Head of caudate nucleus (tissue), 42 donors: ENCODE results near the gene CLDN6.

Source experiments
- DNase-seq, 42 donors: peaks; one replicate each; pipeline versions ENCODE4 v3.0.0 to v3.0.0-alpha.2; 2020 to 2021; ENCODE audit warnings: mixed read lengths in 7 of 42
- intact Hi-C: fragments of 100-400 bp; cut with DNase I; formaldehyde crosslinking; loops from one replicate; pipeline ENCODE4 v1.15.0; 2022

Gene CLDN6

DNA sequence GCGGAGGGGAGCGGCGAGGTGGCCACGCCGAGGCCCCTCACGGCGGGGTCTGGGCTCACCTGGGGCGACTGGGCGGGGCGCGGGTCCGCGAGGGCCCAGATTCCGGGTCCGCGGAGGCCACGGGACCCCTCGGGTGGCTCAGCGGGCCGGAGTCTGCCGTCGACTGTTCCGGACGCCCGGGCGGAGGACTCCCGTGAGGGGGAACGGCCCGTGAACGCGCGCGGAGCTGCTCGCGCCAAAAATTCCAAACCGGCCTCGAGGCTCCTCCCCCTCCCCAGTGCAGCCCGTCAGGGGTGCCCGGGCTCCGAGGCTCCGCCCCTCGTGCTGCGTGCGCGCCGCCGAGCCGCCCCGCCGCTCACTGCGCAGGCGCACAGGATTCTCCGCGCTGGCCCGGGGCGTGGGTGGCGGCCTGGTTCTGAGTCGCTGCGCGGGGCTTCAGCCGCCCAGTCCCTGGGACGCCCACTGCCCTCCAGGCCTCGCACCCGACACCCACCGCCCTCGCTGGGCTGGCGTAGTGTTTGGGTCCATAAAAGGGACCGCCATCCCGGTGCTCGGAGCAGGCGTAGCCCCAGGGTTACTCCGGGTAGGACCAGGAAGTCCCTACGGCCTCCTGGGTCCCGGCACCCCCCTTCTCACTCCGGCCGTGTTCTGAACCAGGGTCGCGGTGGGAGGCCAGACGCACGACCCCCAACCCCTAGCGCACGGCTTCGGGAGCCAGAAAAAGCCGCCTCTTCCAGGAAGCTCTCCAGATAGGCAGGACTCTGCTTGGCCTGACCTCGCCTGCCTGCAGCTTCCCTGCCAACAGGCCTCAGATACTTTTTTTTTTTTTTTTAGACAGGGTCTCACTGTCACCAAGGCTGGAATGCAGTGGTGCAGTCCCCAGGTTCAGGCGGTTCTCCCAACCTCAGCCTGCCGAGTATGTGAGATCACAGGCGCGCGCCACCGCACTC, 37.5 kb downstream of the CLDN6 start, which contains the start of gene PKMYT1:
PKMYT1 (minus strand) TSS at position 220 of the 950 bp plus-strand sequence. CDS start 789 bp downstream, outside the sequence.
- DNase-seq: peak; percentile 72 to 97 (median 91)
- intact Hi-C loops: no loop called here

DNA sequence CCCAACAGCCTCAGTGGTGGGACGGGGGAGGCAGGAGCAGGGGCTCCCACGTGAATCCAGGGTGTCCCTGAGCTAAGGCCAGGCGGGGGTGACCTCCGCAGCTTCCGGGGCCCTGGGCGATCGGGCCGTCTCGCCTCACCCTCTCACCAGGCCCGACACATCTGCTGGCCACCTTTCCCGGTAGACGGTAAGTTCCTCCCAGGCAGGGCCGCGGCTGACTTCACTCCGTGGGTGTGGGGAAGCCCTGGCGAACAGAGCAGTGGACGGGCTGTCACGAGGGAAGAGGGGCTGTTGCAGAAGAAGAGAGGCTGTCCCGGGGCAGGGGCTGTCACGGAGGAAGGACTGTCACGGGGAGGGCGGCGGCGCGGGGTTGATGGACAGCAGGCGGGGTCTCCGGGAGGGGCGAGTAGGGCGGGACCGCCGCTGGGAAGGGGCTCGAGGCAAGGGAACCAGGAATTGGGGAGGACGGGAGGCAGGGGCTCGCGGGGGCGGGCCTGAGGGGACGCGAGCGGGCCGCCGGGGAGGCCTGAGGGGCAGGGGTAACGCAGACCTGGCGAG, 38.2 kb downstream of the CLDN6 start:
- DNase-seq: no peak
- intact Hi-C loops: no loop called here

DNA sequence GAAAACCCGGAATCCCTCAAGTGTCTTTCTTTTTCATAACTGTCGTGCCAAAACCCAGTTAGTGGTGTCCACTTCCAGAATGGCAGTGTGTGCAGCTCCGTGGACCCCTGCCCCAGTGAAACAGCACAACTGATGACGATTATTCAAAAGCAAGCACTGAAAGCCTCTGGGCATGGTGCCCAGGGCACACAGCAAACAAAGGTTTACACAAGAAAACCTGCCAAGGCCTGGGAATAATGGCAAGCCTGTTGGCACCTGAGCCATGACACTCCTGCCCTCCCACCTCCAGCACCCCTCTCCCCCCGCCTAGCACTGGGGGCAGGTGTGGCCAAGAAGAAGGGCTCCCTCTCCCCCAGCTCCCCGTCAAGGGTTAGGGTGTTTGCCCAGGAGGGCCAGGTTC, 40.5 kb downstream of the CLDN6 start:
- intact Hi-C loops: no loop called here
- peak in 9 of 42 donors; percentile 26 to 55 (median 33) for DNase-seq

DNA sequence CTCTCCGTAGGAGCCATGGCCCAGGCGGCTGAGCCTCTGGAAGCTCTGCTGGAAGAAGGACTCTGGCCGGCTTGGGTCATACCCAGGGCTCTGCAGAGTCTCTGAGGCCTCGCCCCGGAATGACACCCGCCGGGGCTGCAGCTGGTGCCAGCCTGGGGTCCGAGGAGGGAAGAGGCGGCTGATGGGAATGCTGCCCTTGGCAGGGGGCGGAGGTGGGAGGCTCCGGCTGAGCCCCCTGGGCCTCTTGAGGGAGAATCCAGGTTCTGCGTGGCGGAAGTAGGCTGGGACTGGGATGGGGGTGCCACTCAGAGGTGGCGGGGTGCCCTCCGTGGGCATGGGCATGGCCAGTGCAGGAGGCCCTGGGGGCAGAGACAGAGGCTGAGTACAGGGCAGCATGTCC, 41.3 kb downstream of the CLDN6 start:
- intact Hi-C loops: no loop called here
- DNase-seq: no peak

DNA sequence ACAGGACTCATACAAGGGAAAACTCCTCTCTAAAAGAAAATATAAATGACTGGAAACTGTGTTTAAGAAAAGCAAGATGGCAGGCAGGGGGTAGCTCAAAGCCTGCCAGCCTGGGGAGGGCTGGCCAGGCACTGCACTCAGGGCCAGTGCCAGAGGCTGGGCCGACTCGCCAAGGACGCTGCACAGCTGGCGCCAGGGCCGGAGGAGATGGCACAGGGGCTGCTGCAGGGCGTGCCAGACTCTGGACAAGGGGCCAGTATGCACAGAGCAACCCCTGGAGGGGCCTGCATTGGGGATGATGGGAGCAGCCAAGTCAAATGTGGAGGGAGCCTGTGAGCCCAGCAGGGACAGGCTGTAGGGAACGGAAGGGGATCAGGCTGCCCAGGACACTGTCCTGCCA, 41.8 kb downstream of the CLDN6 start:
- peak in 10 of 42 donors; percentile 34 to 66 (median 46) for DNase-seq

DNA sequence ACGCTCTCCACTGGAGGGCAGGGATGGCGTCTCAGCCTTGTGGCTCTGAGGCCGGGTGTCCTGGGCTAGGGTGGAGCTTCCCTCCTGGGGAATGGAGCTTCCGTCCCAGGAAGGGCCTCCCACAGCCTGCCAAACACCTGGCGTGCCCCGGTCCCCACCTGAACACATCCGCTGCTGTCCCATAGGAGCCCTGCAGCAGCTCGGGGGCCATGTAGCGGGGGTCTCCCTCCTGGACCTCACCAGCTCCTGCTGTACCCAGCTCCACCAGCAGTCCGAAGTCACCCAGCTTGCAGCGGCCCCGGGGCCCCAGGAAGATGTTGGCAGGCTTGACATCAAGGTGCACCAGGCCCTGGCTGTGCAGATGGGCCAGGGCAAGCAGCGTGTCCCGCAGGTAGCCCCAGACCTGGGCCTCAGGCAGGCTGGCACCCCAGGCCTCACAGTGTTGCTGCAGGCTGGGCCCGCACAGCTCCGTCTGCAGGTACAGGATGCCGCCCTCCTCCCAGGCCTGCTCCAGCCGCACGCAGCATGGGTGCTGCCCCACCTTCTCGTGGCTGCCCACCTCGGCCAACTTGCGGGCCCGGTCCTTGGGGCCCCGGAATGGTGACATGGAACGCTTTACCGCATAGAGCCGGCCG, 42.7 kb downstream of the CLDN6 start:
- DNase-seq: no peak

More for the DNA sequence above, 41.8 kb downstream of the CLDN6 start:
- intact Hi-C loops: no loop called here

DNA sequence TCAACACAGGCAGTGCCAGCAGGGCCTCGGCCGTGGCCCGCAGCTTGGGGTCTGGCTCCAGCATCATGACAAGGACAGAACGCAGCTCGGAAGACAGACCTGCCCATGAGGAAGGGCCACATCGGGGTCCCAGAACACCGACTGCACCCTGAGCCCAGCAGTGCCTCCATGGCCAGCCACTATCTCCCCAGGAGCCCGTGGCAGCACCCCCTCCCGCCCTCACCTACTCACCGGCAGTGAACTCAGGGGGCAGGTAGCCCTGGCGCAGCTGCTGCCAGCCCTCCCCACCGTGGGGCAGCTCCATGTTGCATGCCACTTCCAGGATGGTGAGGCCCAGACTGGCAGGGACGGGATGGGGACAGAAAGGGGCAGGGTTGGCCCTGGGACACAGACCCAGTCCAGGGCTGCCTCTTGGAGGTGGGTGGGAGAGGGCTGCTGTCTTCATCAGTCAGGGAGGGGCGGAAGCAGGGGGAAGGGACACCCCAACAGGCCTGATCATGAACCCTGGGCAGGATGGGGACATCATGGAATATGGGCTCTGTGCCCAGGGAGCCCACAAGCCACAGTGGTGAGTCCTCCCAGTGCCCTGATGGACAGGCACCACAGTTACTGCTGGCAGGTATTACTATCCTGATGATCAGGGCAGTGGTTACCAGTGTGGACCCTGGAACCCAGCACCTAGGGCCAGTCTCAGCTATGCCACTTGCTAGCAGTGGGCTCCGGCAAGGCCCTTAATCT, 43.5 kb downstream of the CLDN6 start:
- DNase-seq: no peak
- intact Hi-C loops: loop anchor here (5.0 kb wide), 1 partner anchor 57 kb away; no protein-coding TSS in a partner anchor

More for the DNA sequence above, 42.7 kb downstream of the CLDN6 start:
- intact Hi-C loops: no loop called here

- DNase-seq: peak in 15 of 42 donors; percentile 27 to 70 (median 50)
- intact Hi-C loops: loop anchor here (5.0 kb wide), 1 partner anchor 56 kb away; no protein-coding TSS in a partner anchor
These were observed 44.2 kb downstream of the CLDN6 start for GRCh38 chr16:2973605-2974318.

GRCh38 chr16:2973093-2973492, 44.9 kb downstream of the CLDN6 start:
- peak in 19 of 42 donors; percentile 37 to 76 (median 54) for DNase-seq
- intact Hi-C loops: loop anchor here (5.0 kb wide), 1 partner anchor 56 kb away; no protein-coding TSS in a partner anchor

DNA sequence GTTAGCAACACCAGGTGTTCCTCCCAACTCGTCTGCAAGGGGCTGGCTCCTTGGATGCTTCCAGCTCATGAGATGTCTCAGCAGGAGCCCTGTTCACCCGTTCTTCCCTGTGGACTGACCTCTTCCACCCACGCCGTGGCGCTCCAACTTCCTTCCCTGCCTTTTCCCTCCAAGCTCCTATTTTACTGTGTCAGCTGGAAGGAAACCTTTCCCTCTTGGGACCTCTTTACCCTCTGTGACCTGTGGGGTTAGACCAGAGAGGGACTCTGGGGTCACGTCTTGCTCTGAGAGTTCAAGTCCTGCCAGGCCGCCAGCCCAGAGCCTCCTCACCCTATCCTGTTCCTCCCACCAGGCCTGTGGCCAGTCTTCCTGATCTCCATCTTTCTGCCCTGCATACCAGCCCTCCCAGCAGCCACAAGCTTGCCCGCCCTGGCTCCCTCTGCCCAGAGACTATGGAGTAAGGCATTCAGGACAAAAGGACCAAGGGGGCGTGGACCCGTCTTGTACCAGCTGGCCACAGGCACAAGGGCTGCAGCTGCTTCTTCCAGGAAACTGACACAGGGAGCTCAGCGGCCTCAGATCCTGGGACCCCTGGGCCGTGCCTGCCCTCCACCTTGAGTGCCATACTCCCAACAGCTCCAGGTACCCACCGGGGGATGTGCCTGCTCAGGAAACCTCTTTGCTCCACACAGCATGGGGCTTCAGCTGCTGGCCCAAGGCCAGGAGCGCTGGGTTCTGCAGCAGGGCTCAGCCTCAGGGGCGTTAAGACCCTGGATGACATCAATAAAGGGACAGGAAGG, 45.8 kb downstream of the CLDN6 start:
- DNase-seq: peak in 1 of 42 donors; percentile 41
- intact Hi-C loops: loop anchor here (5.0 kb wide), 1 partner anchor 55 kb away; no protein-coding TSS in a partner anchor

GRCh38 chr16:2971134-2971984, 46.6 kb downstream of the CLDN6 start:
- intact Hi-C loops: loop anchor here (5.0 kb wide), 1 partner anchor 54 kb away; no protein-coding TSS in a partner anchor
- DNase-seq: no peak

GRCh38 chr16:2970563-2970962, 47.4 kb downstream of the CLDN6 start:
- intact Hi-C loops: loop anchor here (5.0 kb wide), 1 partner anchor 53 kb away; no protein-coding TSS in a partner anchor
- DNase-seq: no peak

GRCh38 chr16:2969545-2970521, 48.1 kb downstream of the CLDN6 start:
- peak; percentile 50 to 87 (median 77) for DNase-seq
- intact Hi-C loops: loop anchor here (5.0 kb wide), 1 partner anchor 53 kb away; no protein-coding TSS in a partner anchor

GRCh38 chr16:2968738-2969544, 49.0 kb downstream of the CLDN6 start, which contains the start of gene PAQR4:
PAQR4 (plus strand) TSS chr16:2969348; CDS start chr16:2969675, 327 bp downstream.
- intact Hi-C loops: no loop called here
- peak; percentile 68 to 95 (median 89) for DNase-seq
